ENCODE data around the gene SLC6A19.

- TF ChIP-seq SPI1 (IDR thresholded peaks at IDR 0.05; ENCODE audit: borderline replicate concordance, low read depth) (no peak), CTCF (IDR thresholded peaks at IDR 0.05; ENCODE audit: insufficient read depth, low read length) (no peak), GABPA (IDR thresholded peaks at IDR 0.05; ENCODE audit: low read depth) (no peak), REST (IDR thresholded peaks at IDR 0.05; ENCODE audit: insufficient replicate concordance, low read depth) (no peak)
These were observed 49.2 kb upstream of the SLC6A19 start for GRCh38 chr5:1152156-1152555.
